AG09309 (cell line): ENCODE data around the gene FAM209A.

Source experiments
- DNase-seq: peaks from one replicate; pipeline ENCODE4 v3.0.0-alpha.2; 2010; ENCODE audit warnings: low read depth
- H3K4me3 ChIP-seq: 2 replicates; pipeline ENCODE4 v1.5.1; 2011; ENCODE audit warnings: mild to moderate bottlenecking, low read depth, low read length, moderate library complexity; ENCODE audit not compliant: control insufficient read depth
- TF ChIP-seq, protein P1 (sequence below): IDR thresholded peaks from 2 replicates; pipeline ENCODE4 v1.5.1; 2011; ENCODE audit warnings: mild to moderate bottlenecking, low read depth, low read length, inconsistent platforms; ENCODE audit not compliant: insufficient read depth, control insufficient read depth; ENCODE audit errors: missing control alignments

The FAM209A gene

GRCh38 chr20:56506103-56506502, 18.4 kb upstream of the FAM209A start:
- no peak overlapping the region for H3K4me3 ChIP-seq
- TF ChIP-seq, protein P1, sequence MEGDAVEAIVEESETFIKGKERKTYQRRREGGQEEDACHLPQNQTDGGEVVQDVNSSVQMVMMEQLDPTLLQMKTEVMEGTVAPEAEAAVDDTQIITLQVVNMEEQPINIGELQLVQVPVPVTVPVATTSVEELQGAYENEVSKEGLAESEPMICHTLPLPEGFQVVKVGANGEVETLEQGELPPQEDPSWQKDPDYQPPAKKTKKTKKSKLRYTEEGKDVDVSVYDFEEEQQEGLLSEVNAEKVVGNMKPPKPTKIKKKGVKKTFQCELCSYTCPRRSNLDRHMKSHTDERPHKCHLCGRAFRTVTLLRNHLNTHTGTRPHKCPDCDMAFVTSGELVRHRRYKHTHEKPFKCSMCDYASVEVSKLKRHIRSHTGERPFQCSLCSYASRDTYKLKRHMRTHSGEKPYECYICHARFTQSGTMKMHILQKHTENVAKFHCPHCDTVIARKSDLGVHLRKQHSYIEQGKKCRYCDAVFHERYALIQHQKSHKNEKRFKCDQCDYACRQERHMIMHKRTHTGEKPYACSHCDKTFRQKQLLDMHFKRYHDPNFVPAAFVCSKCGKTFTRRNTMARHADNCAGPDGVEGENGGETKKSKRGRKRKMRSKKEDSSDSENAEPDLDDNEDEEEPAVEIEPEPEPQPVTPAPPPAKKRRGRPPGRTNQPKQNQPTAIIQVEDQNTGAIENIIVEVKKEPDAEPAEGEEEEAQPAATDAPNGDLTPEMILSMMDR = no peak
- DNase-seq = no peak

DNA sequence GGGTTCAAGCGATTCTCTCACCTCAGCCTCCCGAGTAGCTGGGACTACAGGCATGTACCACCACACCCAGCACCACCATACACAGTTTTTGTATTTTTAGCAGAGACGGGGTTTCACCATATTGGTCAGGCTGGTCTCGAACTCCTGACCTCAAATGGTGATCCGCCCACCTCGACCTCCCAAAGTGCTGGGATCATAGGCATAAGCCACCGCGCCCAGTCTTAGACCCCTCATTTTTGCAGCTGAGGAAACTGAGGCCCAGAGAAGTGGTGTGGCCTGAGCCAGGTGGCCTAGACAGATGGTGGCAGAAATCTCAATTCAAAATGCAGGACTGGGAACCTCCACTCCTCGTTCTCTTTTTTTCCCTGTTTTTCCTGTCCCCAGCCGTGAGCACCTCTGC, 12.6 kb upstream of the FAM209A start:
- TF ChIP-seq, protein P1 = no peak
- H3K4me3 ChIP-seq = no peak overlapping the region
- DNase-seq = no peak

- TF ChIP-seq, protein P1 = no peak
- DNase-seq = no peak
- H3K4me3 ChIP-seq = no peak overlapping the region
These were observed 11.1 kb upstream of the FAM209A start for GRCh38 chr20:56513161-56514150.

GRCh38 chr20:56516631-56517030, 7.9 kb upstream of the FAM209A start:
- DNase-seq = no peak
- TF ChIP-seq, protein P1 = no peak
- H3K4me3 ChIP-seq = no peak overlapping the region

DNA sequence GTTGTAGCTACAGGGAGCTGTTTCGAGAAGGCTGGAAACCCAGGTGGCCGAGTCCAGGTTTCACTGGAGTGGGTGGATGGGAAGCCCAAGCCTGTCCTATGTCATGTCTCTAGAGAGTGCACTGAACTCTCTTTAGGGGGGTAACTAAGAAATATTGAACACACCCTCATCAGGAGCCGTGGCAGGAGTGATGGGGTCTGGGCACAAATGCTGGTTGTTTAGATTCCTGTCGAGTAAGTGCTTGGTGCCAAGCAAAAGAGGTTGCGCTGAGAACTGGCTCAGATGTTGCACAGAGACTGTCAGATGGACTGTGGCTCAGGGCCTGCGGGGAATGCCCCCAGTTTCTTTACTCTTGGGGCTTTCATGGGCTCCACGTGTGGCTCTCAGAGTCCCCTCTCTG, 7.3 kb upstream of the FAM209A start:
- no peak overlapping the region for H3K4me3 ChIP-seq
- DNase-seq = no peak
- TF ChIP-seq, protein P1 = no peak

GRCh38 chr20:56517641-56518040, 6.9 kb upstream of the FAM209A start:
- TF ChIP-seq, protein P1 = no peak
- DNase-seq = no peak
- H3K4me3 ChIP-seq = no peak overlapping the region

DNA sequence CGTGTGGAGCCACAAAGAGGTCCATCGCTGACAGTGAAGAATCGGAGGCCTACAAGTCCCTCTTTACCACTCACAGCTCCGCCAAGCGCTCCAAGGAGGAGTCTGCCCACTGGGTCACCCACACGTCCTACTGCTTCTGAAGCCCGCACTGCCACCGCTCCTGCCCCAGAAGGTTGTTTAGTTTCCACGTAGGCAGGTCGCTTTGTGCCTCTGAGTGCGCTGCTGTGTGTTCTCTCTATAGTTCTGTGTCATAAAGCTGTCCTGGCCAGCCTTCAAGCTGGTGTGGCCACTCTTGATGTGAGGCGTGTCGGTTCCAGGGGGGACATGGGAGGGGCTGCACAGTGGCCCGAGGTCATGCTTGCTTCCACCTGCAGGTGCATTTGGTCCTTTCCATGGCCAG, 6.4 kb upstream of the FAM209A start:
- TF ChIP-seq, protein P1 = no peak
- no peak for DNase-seq
- no peak overlapping the region for H3K4me3 ChIP-seq
